DMS153 (cell line): ENCODE measurements around the gene KRT17.
"Not testable (repeated sequence)": the region's sequence is repeated elsewhere in the genome, so short reads cannot be mapped to it uniquely, and the experiment has no call there.

ENCODE experiments used
- DNase-seq: peaks from one replicate; lab custom pipeline; 2025; lab: John Stamatoyannopoulos, UW

KRT17 gene

DNA sequence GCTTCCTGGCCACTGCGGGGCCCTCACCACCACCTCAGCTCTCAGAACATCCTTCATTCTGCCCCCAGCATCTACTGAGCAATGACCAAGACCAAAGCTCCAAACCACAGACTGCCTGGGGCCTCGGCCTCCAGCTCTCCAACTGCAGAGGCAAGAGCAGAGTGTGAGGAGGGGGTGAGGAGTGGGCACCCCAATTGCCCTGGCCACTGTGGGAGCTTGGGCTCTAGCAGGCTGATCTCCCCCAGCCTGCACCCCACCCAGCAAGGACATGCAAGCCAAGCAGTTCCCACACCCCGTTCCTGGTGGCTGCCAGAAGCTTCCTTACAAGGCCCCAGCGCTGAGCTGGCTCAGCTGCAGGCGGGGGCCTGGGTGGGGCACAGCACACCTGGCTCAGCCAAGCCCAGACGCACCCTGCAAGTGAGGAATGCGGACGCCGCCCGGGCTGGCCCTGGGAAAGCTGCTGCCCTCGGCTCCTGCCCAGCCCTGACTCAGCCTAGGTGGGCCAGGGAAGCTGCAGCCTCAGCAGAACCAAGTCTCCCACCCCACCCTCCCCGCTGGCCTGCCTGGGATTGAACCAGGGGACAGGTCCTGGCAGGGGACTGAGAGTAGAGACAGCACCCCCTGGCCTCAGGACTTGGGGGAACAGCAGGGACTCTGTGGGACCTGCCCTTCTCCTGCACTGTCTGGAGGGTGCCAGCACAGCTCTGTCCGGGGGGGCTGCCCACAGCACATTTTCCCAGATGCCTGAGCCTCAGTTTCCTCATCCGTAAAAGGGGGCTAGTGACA lies 29.7 kb upstream of the KRT17 start:
- no peak for DNase-seq

GRCh38 chr17:41653421-41653820 lies 29.0 kb upstream of the KRT17 start:
- DNase-seq: no peak

DNA sequence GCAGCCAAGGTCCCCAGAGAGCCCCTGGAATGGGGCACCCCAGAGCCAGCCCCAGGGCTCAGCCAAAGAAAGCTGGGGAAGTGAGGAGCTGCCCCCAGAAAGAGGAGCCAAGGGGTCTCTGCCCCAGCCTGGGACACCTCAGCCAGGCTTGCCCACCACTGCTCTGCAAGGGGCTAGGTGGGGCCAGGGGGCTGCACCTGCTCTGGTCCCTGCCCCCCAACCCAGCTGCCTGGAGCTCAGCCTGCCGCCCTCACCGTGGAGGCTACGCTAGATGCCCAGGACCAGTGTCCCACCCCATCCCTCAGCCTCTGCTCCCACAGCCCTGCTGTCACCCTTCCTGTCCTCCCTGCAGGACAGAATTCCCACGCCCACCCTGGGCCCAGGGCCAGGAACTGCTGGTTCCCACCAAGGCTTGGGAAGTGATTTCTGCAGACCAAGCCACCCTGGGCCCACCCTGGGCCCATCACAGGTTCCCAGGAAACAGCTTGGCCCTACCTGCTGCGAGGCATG lies 28.1 kb upstream of the KRT17 start:
- DNase-seq: no peak

- DNase-seq: no peak
Observed at GRCh38 chr17:41651625-41652460, 27.5 kb upstream of the KRT17 start.

- DNase-seq: no peak
Observed at GRCh38 chr17:41650794-41651624, 26.6 kb upstream of the KRT17 start.

DNA sequence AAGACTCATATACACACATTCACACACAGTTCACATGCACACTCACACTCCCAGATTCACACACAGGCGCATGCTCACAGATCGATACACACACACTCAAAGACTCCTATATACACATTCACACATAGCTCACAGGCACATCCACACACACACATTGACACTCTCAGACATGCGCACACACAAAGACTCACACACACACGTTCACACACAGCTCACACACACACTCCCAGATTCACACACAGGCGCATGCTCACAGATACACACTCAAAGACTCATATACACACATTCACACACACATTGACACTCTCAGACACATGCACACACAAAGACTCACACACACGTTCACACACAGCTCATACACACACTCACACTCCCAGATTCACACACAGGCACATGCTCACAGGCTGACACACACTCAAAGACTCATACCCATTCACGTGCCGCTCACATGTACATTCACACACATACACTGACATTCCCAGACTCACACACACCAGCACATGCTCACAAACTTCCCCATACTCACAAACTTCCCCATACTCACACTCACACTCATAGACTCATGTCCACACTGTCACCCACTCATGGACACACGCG lies 25.6 kb upstream of the KRT17 start:
- DNase-seq: no peak

DNA sequence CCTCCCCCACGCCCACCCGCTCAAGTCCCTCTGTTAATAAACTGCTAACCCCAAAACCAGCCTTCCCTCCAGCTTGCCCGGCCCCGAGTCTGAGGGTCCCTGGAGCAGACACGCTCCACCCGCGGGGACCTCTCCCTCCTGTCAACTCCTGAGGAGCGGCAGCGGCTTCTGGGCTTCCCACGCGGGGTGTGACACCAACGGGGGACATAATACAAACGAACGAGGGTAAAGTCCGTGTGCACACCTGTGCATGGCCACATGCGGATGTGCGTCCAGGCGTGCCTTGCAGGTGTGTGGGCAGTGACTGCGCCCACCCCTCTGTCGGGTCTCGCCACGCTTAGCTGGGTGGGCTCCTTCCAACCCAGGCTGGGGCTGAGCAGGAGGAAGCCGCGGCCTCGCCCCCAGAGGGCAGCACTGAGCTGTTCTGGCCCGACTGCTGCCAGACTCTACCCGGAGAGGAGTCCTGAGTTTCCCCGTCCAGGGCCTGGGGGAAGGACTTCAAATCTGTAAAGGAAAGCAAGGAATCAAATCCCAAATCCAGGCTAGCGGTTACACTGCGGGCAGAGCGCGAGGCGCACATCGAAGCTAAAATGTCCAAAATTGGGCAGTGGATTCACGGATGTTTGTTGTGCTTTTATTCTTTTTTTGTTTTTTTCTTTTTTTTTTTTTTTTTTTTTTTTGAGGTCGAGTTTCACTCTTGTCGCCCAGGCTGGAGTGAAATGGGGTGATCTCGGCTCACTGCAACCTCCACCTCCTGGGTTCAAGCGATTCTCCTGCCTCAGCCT lies 24.2 kb upstream of the KRT17 start:
- DNase-seq: peak; percentile 32

DNA sequence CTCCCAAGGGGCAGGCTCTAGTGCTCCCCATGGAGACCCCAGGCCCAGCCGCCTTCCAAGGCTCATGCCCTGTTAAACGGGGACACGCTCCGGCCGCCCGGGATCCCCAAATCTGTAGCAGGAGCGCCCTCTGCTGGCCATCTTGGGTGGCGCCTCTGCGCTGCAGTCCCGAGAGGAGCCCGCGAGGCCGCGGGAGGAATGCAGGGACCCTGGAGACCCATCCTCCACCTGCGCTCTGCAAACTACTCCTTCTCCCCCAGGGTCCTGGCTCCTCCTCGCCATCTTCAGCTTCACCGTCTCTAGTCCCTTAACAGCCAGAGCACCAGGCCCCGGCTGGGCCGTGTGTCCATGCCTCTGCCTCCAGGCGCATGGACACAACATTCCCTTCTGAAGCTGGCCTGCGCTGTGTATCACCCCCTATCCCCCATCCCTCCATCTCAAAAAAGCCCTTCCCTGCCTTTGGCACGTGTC lies 23.6 kb upstream of the KRT17 start:
- DNase-seq: peak; percentile 68

DNA sequence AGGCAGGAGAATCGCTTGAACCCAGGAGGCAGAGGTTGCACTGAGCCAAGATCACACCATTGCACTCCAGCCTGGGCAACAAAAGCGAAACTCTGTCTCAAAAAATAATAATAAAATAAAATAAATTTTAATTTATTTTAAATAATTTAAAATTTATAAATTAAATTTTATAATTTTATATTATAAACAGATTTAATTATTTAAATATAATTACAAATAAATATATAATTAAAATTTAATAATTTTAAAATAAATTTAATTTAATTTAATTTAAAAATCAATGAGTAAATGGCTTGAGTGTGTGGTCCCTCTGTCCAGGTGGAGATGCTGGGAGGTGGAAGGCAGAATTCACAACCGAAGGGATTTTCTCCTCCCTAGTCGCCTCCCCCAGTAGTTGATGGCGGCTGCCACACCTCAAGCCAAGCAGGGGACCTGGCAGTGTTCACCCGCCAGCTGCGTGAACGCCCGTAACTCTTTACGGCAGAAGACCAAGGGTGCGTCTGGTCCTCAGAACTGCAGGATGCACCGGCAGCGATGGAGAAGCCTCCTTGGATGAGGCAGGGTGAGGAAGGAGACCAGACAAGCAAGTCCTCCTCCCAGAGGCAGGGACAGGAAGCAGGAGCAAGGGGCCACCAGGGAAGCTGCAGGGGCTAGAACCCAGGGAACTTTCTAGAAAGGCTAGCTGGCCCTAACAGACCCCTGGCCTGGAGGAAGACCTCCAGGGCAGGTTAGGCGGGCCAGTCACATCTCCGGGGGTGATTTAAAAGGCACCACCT lies 22.9 kb upstream of the KRT17 start:
- DNase-seq: no peak

GRCh38 chr17:41642252-41643156 lies 18.1 kb upstream of the KRT17 start:
- no peak for DNase-seq

GRCh38 chr17:41640596-41640995 lies 16.2 kb upstream of the KRT17 start:
- not testable (repeated sequence) for DNase-seq

- DNase-seq: no peak
Observed at GRCh38 chr17:41639492-41640473, 15.4 kb upstream of the KRT17 start.

GRCh38 chr17:41638941-41639340 lies 14.6 kb upstream of the KRT17 start:
- no peak for DNase-seq

DNA sequence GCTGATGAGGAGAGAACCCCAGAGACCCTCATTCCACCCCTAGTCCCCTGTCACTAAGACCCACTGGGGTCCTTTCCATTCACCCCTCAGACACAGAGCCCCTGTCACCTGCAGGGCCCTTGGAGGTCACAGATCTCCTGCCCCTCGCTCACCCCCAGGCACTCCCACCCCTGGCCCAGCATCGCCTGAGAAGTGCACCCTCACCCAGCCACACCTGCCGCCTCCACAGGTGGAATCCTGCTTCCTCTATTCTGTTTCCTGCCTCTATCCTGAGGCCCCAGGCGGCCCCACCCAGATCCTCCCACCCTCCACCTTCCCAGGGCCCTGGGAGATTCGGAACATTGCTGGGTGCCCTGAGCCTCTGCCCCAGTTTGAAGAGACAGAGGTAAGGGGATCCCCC lies 13.8 kb upstream of the KRT17 start:
- DNase-seq: no peak

GRCh38 chr17:41636652-41637051 lies 12.3 kb upstream of the KRT17 start:
- DNase-seq: no peak

GRCh38 chr17:41635121-41636097 lies 11.0 kb upstream of the KRT17 start:
- no peak for DNase-seq

- DNase-seq: no peak
Observed at GRCh38 chr17:41634639-41635038, 10.3 kb upstream of the KRT17 start.
